Ovary (tissue), 3 donors: Measurements from ENCODE around the gene FRMD5.

ENCODE experiments used
- CTCF ChIP-seq, 3 donors: fragments of 450-650 bp in 2 of 3; fragments of 200-600 bp in 1 of 3; IDR thresholded peaks; one replicate each; pipeline versions ENCODE4 v1.5.1 to v1.8.0; 2016 to 2022; ENCODE audit warnings: antibody characterized with exemption in 3 of 3, mild to moderate bottlenecking in 1 of 3
- EP300 ChIP-seq: sonication (generic); formaldehyde crosslinking; IDR thresholded peaks from one replicate; pipeline ENCODE4 v1.6.1; 2017; ENCODE audit warnings: antibody characterized with exemption
- POLR2A ChIP-seq: fragments of 450-650 bp; IDR thresholded peaks from one replicate; pipeline ENCODE4 v1.6.1; 2017; ENCODE audit warnings: antibody characterized with exemption, mild to moderate bottlenecking, moderate library complexity
- donor health status: DM: no; HTN: no; CAD: no.

DNA sequence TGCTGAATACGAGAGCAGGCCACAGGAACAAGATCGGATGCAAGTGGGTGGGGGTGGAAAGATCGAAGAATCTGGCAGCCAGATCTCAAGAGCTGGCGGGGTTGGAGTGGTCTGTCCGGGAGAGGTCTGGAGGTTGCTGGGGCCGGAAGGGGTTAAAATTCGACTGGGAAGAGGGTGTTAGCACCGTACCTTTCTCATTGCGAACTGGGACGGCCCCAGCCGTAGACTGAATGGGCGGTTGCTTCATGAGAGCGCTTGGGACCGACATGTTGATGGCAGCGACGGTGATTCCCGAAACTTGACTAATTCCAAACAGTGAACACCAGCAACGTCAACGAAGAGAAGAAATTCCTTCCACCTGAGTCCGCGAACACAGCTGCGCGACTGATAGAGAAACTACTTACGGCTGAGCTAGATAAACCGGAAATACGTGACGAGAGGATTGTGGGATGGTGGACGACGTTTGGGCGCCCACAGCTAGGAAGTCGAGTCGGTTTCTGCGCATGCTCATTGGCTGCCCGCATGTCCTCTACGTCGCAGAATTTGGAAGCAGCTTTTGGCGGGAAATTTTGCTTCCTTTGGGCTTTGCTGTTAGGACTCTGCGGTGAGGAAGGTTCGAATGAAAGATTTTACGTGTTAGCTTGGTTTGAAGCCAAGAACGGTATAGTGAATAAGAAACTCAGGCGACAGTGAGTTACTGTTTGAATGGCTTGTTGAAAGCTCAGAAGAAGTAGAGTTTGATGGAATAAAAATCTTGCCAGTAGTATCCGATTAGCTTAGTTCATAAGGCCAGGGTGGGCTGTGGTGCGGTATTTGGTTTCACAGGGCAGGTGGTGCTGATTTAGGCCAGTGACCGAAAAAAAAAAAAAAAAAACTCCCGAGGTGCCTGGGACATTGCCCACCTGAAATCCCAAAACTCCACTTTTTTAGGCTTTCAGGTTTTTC lies 370.5 kb downstream of the FRMD5 start, which contains the start of gene MFAP1:
- TF ChIP-seq CTCF (IDR thresholded peaks at IDR 0.05) (no peak), POLR2A (peak; percentile 77), EP300 (no peak)
